Measurements from ENCODE around the gene LMNB1.

GRCh38 chr5:126777975-126778674 lies 1.2 kb downstream of the LMNB1 start:
- TF ChIP-seq, protein P1, sequence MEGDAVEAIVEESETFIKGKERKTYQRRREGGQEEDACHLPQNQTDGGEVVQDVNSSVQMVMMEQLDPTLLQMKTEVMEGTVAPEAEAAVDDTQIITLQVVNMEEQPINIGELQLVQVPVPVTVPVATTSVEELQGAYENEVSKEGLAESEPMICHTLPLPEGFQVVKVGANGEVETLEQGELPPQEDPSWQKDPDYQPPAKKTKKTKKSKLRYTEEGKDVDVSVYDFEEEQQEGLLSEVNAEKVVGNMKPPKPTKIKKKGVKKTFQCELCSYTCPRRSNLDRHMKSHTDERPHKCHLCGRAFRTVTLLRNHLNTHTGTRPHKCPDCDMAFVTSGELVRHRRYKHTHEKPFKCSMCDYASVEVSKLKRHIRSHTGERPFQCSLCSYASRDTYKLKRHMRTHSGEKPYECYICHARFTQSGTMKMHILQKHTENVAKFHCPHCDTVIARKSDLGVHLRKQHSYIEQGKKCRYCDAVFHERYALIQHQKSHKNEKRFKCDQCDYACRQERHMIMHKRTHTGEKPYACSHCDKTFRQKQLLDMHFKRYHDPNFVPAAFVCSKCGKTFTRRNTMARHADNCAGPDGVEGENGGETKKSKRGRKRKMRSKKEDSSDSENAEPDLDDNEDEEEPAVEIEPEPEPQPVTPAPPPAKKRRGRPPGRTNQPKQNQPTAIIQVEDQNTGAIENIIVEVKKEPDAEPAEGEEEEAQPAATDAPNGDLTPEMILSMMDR (IDR thresholded peaks at IDR 0.05 in 2 of 3, conservative IDR thresholded peaks at IDR 0.05 in 1 of 3; ENCODE audit: borderline replicate concordance in 1 of 3, insufficient read depth in 1 of 3, low read depth in 2 of 3, low read length in 2 of 3), result no peak
- TF ChIP-seq ATF3 (IDR thresholded peaks at IDR 0.05) (no peak), POLR2A (IDR thresholded peaks at IDR 0.05; ENCODE audit: borderline replicate concordance, extremely low read depth, insufficient read depth, insufficient read length) (peak; percentile 76), JUND (IDR thresholded peaks at IDR 0.05) (no peak), CEBPB (IDR thresholded peaks at IDR 0.05; ENCODE audit: low read depth) (no peak), ZNF274 (IDR thresholded peaks at IDR 0.05; ENCODE audit: low read depth, low read length) (no peak)
